ENCODE measurements around the gene REP15. TPM values are rescaled to one million over a fixed set of nuclear protein-coding genes. Genes with fewer than 3 reads are reported as not detected.
"Not testable (repeated sequence)": the region's sequence is repeated elsewhere in the genome, so short reads cannot be mapped to it uniquely, and the experiment has no call there.

REP15 gene
- total and polyA plus RNA-seq, 2 of the 8 experiments (the other 6 are each of a cell fraction or from before 2014, with no cell fraction given) = 0.06 to 0.73 TPM

- TF ChIP-seq KDM5A (IDR thresholded peaks at IDR 0.05; ENCODE audit: low read length) = no peak
Observed at GRCh38 chr12:27743601-27744000, 47.4 kb downstream of the REP15 start (continued).

- H3K27me3 ChIP-seq (replicated peaks in 1 of 4; ENCODE audit: control insufficient read depth in 3 of 4, extremely low read depth in 1 of 4, insufficient read depth in 3 of 4, low read length in 3 of 4); H4K91ac ChIP-seq (replicated peaks; ENCODE audit: insufficient read length, low read length); H3K9me3 ChIP-seq (ENCODE audit: insufficient read depth in 2 of 2, low read depth in 1 of 2, low read length in 1 of 2); DNase-seq (ENCODE audit: low read depth in 1 of 2, low spot score in 2 of 2); FAIRE-seq; H3K9ac ChIP-seq (replicated peaks in 1 of 4; ENCODE audit: extremely low read depth in 1 of 4, low read depth in 3 of 4, low read length in 3 of 4); H3K14ac ChIP-seq (ENCODE audit: insufficient read length); H4K20me1 ChIP-seq (replicated peaks in 1 of 2; ENCODE audit: control insufficient read depth in 1 of 2, insufficient read depth in 2 of 2, low read length in 2 of 2); H3K4me1 ChIP-seq (replicated peaks in 1 of 4; ENCODE audit: control insufficient read depth in 3 of 4, insufficient read depth in 4 of 4, low read length in 3 of 4); H2AFZ ChIP-seq (ENCODE audit: low read length); H4K5ac ChIP-seq (ENCODE audit: insufficient read length, low read depth, low read length); H3K27ac ChIP-seq (ENCODE audit: low read depth, low read length); H3K23me2 ChIP-seq (ENCODE audit: low read depth, low read length); H2AK5ac ChIP-seq (ENCODE audit: low read depth, low read length); H3K56ac ChIP-seq (replicated peaks; ENCODE audit: insufficient read length, low read depth, low read length); H2BK20ac ChIP-seq (ENCODE audit: low read length); H2BK15ac ChIP-seq (ENCODE audit: low read length); H2BK120ac ChIP-seq (replicated peaks; ENCODE audit: low read depth, low read length); H3K4me3 ChIP-seq (ENCODE audit: extremely low read depth in 1 of 4, insufficient read depth in 2 of 4, low read depth in 3 of 4, low read length in 4 of 4); H3K79me2 ChIP-seq (ENCODE audit: control insufficient read depth in 1 of 2, insufficient read depth in 2 of 2, low read length in 2 of 2); H3K18ac ChIP-seq (ENCODE audit: extremely low read depth, low read length); H3K23ac ChIP-seq (ENCODE audit: insufficient read length); H3K4me2 ChIP-seq (ENCODE audit: insufficient read depth in 1 of 2, low read depth in 2 of 2, low read length in 2 of 2); H2BK12ac ChIP-seq (ENCODE audit: low read depth, low read length); H3K4ac ChIP-seq (replicated peaks; ENCODE audit: insufficient read length, low read depth, low read length); H4K8ac ChIP-seq (ENCODE audit: extremely low read depth, insufficient read depth, low read length); H3K79me1 ChIP-seq (ENCODE audit: low read depth, low read length); H2BK5ac ChIP-seq (ENCODE audit: low read depth, low read length); POLR2A ChIA-PET (ENCODE audit: partially characterized antibody): not testable (repeated sequence)
- H3K36me3 ChIP-seq (ENCODE audit: control insufficient read depth in 2 of 4, insufficient read depth in 4 of 4, low read length in 3 of 4) = peaks cover 0 to 15% (median 3%) of the 10 kb centered on the region in 4 experiments; a peak in 3 of 8 replicates
- CTCF ChIA-PET (ENCODE audit: partially characterized antibody) = interaction anchor here (1.0 to 1.7 kb wide), 3 partner anchors 11 to 161 kb away, joined by 3 to 4 read pairs (median 4); no protein-coding TSS in a partner anchor
- WGBS, 2 experiments (ENCODE audit: extremely low coverage in 1 of 2, insufficient coverage in 1 of 2, insufficient read length in 1 of 2, insufficient replicate concordance in 2 of 2, low coverage in 1 of 2, low lambda C conversion rate in 2 of 2, missing lambda C conversion rate in 1 of 2) = 86% methylated on average over 1 of the region's 1 CpG; no CpG with 5 or more reads in 1 of the 2 experiments
Observed at GRCh38 chr12:27745734-27746133, 49.5 kb downstream of the REP15 start.

Other genes with a start within 250 kb of the REP15 start
- 0.73 and 0.80 TPM in 2 replicates for gene SMCO2, start 249.7 kb upstream of the REP15 start, total RNA-seq (2021; fragmentation: NEBNext Ultra II Directional; extraction: Animal tissue kit (Norgen Biotek cat#: 25700))
- 0.11 and 0.24 TPM in 2 replicates for gene SMCO2, start 249.7 kb upstream of the REP15 start, polyA plus RNA-seq (2011; rRNA removed)
- 25.7 and 31.3 TPM in 2 replicates for gene PPFIBP1, start 172.2 kb upstream of the REP15 start, total RNA-seq (2021; fragmentation: NEBNext Ultra II Directional; extraction: Animal tissue kit (Norgen Biotek cat#: 25700))
- gene PPFIBP1, start 172.2 kb upstream of the REP15 start, polyA plus RNA-seq (2011; rRNA removed) = 7.0 and 7.7 TPM in 2 replicates
- 44.3 and 47.9 TPM in 2 replicates for gene MRPS35, start 14.4 kb downstream of the REP15 start, total RNA-seq (2021; fragmentation: NEBNext Ultra II Directional; extraction: Animal tissue kit (Norgen Biotek cat#: 25700))
- gene MRPS35, start 14.4 kb downstream of the REP15 start, polyA plus RNA-seq (2011; rRNA removed) = 14.6 and 26.8 TPM in 2 replicates
- 21.6 and 22.8 TPM in 2 replicates for gene KLHL42, start 83.8 kb downstream of the REP15 start, total RNA-seq (2021; fragmentation: NEBNext Ultra II Directional; extraction: Animal tissue kit (Norgen Biotek cat#: 25700))
- gene KLHL42, start 83.8 kb downstream of the REP15 start, polyA plus RNA-seq (2011; rRNA removed) = 13.6 and 20.6 TPM in 2 replicates
- gene MANSC4, start 83.8 kb downstream of the REP15 start, total RNA-seq (2021; fragmentation: NEBNext Ultra II Directional; extraction: Animal tissue kit (Norgen Biotek cat#: 25700)) = not detected in 2 replicates
- not detected in 2 replicates for gene MANSC4, start 83.8 kb downstream of the REP15 start, polyA plus RNA-seq (2011; rRNA removed)